NCI-H187 treated with DMSO at 0.1 percent for 48 hours (cell line): Measurements from ENCODE around the gene ZNF646.
A peak's percentile ranks its signal among the peaks of the same experiment; 100 is the strongest.

Source experiments
- DNase-seq: peaks from one replicate; lab custom pipeline; 2025; lab: John Stamatoyannopoulos, UW

Gene ZNF646

GRCh38 chr16:31073970-31074813 is at the start of gene ZNF646, which contains the start of gene ZNF668:
Gene ZNF646, plus strand, starts transcription at chr16:31074422. Its CDS starts 1,903 bp downstream, at chr16:31076325.
Gene ZNF668, minus strand, starts transcription at chr16:31074240. Its CDS starts 9,781 bp downstream, at chr16:31064459.
- DNase-seq, result peak; percentile 90

GRCh38 chr16:31025339-31025738 is 48.9 kb upstream of the ZNF646 start:
- DNase-seq, result no peak

DNA sequence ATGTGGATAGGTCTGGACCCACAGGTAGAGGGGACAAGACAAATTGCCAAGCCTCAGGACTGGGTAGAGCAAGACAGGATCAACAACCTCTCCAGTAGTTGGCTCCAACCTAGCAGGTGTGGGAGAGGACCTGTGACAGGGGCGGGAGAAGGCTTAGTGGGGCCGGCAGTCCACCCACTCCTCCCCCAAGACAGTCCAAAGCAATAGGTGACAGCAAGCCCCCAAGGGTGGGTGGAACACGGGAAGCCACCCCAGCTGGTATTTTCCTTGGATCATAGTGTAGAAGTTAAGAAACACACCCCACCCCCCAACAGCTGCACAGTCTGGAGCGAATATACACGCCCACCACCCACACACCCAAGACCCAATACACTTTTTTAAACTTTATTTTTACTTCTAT is 45.0 kb upstream of the ZNF646 start:
- no peak for DNase-seq

- no peak for DNase-seq
Measured at GRCh38 chr16:31031276-31031675, 42.9 kb upstream of the ZNF646 start.

GRCh38 chr16:31032736-31033708 is 41.2 kb upstream of the ZNF646 start, which contains the start of gene STX4:
Gene STX4, plus strand, starts transcription at chr16:31033558. Its CDS starts 248 bp downstream, at chr16:31033806.
- DNase-seq, result peak; percentile 42

DNA sequence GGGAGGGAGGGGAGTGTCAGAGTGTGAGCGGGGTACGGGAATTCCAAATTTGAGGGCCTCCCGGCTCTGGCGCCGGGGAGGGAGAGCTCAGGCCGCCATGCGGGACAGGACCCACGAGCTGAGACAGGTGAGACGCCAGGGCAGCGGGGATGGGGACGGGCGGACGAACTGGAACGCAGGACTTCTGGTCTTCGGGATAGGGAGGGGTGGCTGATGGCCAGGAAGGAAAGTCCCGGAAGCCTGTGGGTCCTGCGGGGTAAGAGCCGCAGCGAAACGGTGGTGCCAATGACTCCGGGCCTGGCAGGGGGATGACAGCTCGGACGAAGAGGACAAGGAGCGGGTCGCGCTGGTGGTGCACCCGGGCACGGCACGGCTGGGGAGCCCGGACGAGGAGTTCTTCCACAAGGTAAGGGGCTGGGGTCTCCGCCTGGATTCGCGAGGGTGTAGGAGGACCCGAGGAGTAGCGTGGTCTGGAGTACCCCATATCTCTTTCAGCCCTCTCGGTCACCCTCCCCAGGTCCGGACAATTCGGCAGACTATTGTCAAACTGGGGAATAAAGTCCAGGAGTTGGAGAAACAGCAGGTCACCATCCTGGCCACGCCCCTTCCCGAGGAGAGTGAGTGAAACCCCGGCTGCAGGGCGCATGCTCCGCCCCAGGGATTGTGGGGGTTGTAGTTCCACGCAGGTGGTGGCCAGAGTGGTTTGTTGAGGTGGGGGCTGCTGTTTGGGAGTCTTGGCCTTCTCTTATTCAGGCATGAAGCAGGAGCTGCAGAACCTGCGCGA is 40.3 kb upstream of the ZNF646 start:
- DNase-seq, result no peak

DNA sequence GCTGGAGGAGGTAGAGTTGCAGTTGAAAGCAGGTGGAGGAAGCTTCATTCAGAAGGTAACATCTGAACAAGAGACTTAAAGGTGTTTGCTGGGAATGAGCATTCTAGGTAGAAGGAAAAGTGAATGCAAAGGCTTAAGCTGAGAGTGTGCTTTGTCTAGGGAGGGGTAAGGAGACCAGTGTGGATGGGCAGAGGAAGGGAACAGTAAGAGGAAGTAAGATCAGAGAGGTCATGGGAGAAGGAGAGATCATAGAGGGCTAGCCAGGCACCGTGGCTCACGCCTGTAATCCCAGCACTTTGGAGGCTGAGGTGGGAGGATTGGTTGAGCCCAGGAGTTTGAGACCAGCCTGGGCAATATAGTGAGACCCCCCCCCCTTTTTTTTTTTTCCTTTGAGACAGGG is 37.5 kb upstream of the ZNF646 start:
- DNase-seq, result no peak

DNA sequence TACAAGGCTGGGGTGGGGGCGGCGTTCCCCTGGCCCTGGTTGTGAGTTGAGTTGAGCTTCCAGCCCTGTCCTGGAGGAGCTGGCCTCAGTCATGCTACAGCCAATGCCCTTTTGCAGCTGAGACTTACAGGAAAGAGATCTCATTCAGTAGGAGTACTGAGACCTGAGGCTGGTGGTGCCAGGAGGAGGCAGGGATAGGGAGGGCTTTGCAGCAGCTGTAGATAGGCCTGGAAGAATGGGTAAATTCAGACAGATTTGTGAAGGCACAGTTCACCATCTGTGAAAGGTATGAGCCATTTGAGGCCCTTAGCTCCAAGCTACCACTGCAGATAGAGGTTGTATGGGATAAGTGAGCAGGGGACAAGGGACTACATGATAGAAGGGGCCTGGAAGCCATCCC is 35.2 kb upstream of the ZNF646 start:
- no peak for DNase-seq

DNA sequence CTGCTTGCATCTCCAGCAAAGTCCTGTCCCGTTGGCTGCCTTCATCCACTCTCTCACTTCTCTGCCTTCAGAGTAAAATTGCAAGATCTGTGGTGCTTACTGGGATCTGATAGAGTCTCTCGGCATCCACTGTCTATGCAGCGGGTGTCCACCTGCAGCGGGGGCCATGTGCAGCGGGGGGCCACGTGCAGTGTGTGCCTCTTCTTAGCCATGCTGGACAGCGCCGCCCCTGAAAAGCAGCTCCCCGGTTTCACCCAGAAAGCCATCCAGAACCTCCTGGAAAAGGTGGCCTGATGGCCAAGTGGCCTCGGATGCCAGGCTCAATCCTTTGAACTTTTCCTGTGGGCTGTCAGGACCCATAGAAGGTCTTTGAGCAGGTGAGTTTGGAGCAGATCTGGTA is 31.4 kb upstream of the ZNF646 start:
- DNase-seq, result no peak

- no peak for DNase-seq
Measured at GRCh38 chr16:31043352-31043751, 30.9 kb upstream of the ZNF646 start.

GRCh38 chr16:31043898-31044481 is 30.2 kb upstream of the ZNF646 start:
- DNase-seq, result no peak

GRCh38 chr16:31050280-31051030 is 23.8 kb upstream of the ZNF646 start:
- no peak for DNase-seq

- no peak for DNase-seq
Measured at GRCh38 chr16:31052114-31052513, 22.1 kb upstream of the ZNF646 start.

GRCh38 chr16:31055613-31056012 is 18.6 kb upstream of the ZNF646 start:
- no peak for DNase-seq

DNA sequence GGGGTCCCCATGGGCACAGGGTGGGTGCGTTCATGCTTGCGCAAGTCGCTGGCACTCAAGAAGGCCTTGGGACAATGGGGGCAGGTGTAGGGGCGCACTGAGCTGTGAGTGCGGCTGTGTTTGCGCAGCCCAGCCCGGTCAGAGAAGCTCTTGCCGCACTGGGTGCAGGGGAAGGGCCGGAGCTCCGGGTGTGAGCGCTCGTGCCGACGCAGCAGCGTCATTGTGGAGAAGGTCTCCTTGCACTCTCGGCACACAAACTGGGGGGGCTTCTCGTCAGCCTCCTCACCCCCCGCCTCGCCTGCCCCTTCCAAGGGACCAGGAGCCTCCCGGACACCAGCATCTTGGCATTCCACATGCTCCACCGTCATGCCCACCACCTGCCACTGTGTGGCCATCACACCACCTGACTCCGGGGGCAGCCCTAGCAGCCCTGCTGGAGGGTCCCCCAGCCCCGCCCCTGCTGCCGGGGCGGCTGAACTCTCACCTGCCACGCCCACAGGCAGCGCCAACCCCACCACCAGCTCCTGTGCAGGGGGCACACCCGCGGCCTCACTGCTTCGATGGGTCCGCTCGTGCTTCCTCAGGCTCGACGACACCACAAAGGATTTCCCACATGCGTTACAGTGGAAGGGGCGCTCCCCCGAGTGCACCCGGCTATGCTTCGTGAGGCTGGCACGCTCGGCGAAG is 13.0 kb upstream of the ZNF646 start:
- DNase-seq, result no peak

- no peak for DNase-seq
Measured at GRCh38 chr16:31061813-31062440, 12.3 kb upstream of the ZNF646 start.

- no peak for DNase-seq
Measured at GRCh38 chr16:31063495-31063842, 10.8 kb upstream of the ZNF646 start.

- DNase-seq, result no peak
Measured at GRCh38 chr16:31063843-31064611, 10.2 kb upstream of the ZNF646 start.
